Small intestine (tissue), 7 donors: ENCODE data around the gene SPG7. TPM values are rescaled to one million over a fixed set of nuclear protein-coding genes. Genes with fewer than 3 reads are reported as not detected.

ENCODE experiments used
- DNase-seq, 2 donors: peaks; one replicate each; pipeline versions ENCODE4 v3.0.0 to v3.0.0-alpha.2; 2013
- FAIRE-seq: peaks from 2 replicates; lab custom pipeline; 2012; peaks lifted over from hg19 to GRCh38; lab: Jason Lieb, UNC
- H3K27ac ChIP-seq, 3 donors: one replicate each; pipeline ENCODE4 v1.5.1; 2013; ENCODE audit warnings: low read length in 2 of 3, mild to moderate bottlenecking in 2 of 3, control low read depth in 1 of 3, inconsistent platforms in 1 of 3, low read depth in 1 of 3, moderate library complexity in 1 of 3
- H3K27me3 ChIP-seq, 3 donors: one replicate each; pipeline ENCODE4 v1.6.1; 2013; ENCODE audit warnings: low read length in 3 of 3, inconsistent platforms in 1 of 3; ENCODE audit not compliant: control insufficient read depth in 3 of 3, insufficient read depth in 3 of 3
- H3K36me3 ChIP-seq, 3 donors: one replicate each; pipeline ENCODE4 v1.6.1; 2013; ENCODE audit warnings: low read length in 3 of 3, inconsistent platforms in 1 of 3, low read depth in 1 of 3, mild to moderate bottlenecking in 1 of 3, moderate library complexity in 1 of 3; ENCODE audit not compliant: control insufficient read depth in 3 of 3, insufficient read depth in 2 of 3
- H3K4me1 ChIP-seq, 3 donors: one replicate each; pipeline ENCODE4 v1.6.1; 2013; ENCODE audit warnings: low read length in 2 of 3, inconsistent platforms in 1 of 3, low read depth in 1 of 3, mild to moderate bottlenecking in 1 of 3, moderate library complexity in 1 of 3; ENCODE audit not compliant: control insufficient read depth in 3 of 3, insufficient read depth in 2 of 3
- H3K4me3 ChIP-seq, 3 donors: one replicate each; pipeline ENCODE4 v1.5.1; 2013; ENCODE audit warnings: low read length in 3 of 3, control low read depth in 1 of 3, inconsistent platforms in 1 of 3, low read depth in 1 of 3, mild to moderate bottlenecking in 1 of 3, moderate library complexity in 1 of 3
- H3K9me3 ChIP-seq, 2 donors: one replicate each; pipeline ENCODE4 v1.6.1; 2013; ENCODE audit warnings: low read depth in 1 of 2, low read length in 1 of 2; ENCODE audit not compliant: control insufficient read depth in 2 of 2, insufficient read depth in 1 of 2
- WGBS, 3 donors: extraction: QIAGEN DNeasy Blood & Tissue Kit; methylation state at CpG; one replicate each; pipeline ENCODE4 v1.1.7; 2013; 5-methylcytosine and 5-hydroxymethylcytosine counted together
- polyA plus RNA-seq, 4 donors: library from polyadenylated mRNA; stranded (reverse) in 3 of 4; unstranded in 1 of 4; fragments of 200-250 nt in 3 of 4; fragments of 120-200 nt in 1 of 4; gene quantifications; one replicate each; pipeline versions ENCODE4 v1.2.1 to v1.2.3, GENCODE V29; 2013
- donor health status: healthy with polysubstance abuse.
- donor health status: control.
- donor health status: control.
- donor health status: Bipolar disorder and iron deficiency.
- donor health status: healthy.

The SPG7 gene
- polyA plus RNA-seq, 4 donors: 89.1 to 245 (median 179) TPM

GRCh38 chr16:89546781-89547180 is 38.6 kb downstream of the SPG7 start:
- 92 to 95% (median 93%) methylated on average over 19 of the region's 19 CpGs for WGBS, 3 donors
- H3K27ac ChIP-seq: no peak overlapping the region
- peaks cover 9 to 85% (median 13%) of the 10 kb centered on the region in 3 donors for H3K36me3 ChIP-seq
- no peaks in the 10 kb centered on the region for H3K27me3 ChIP-seq
- FAIRE-seq (no peak), DNase-seq (no peak)
- peaks cover 0 to 14% (median 4%) of the 10 kb centered on the region in 3 donors for H3K4me1 ChIP-seq
- H3K4me3 ChIP-seq: no peak overlapping the region
- H3K9me3 ChIP-seq: no peaks in the 10 kb centered on the region

DNA sequence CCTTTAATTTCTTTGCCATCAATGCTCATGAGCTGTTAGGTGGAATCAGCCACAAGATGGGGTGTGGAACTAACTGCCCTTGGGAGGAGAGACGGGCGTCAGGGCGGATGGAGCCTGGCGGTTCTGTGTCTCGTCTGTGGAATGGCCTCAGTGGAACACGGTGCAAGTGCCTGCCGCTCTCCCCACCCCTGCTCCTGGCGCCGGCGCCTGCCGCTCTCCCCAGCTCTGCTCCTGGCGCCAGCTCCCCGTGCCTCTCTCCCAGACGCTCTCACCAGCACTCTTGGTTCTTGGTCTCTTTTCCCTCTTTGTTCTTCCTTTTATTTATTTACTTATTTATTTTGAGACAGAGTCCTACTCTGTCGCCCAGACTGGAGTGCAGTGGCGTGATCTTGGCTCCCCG is 39.1 kb downstream of the SPG7 start:
- DNase-seq (no peak), FAIRE-seq (no peak)
- Histone ChIP-seq H3K36me3 (peaks cover 7 to 86% (median 13%) of the 10 kb centered on the region in 3 donors), H3K27ac (no peak overlapping the region), H3K4me1 (peaks cover 0 to 14% (median 4%) of the 10 kb centered on the region in 3 donors), H3K9me3 (no peaks in the 10 kb centered on the region), H3K27me3 (no peaks in the 10 kb centered on the region), H3K4me3 (no peak overlapping the region)
- WGBS, 3 donors: 92 to 94% (median 93%) methylated on average over 16 to 17 of the region's 17 CpGs

- no peak for DNase-seq
- H3K36me3 ChIP-seq: peaks cover 7 to 87% (median 14%) of the 10 kb centered on the region in 3 donors
- H3K27ac ChIP-seq: no peak overlapping the region
- H3K9me3 ChIP-seq: no peaks in the 10 kb centered on the region
- H3K4me3 ChIP-seq: no peak overlapping the region
- no peak for FAIRE-seq
- no peaks in the 10 kb centered on the region for H3K27me3 ChIP-seq
- peaks cover 0 to 14% (median 4%) of the 10 kb centered on the region in 3 donors for H3K4me1 ChIP-seq
- 96 to 99% (median 97%) methylated on average over 20 of the region's 20 CpGs for WGBS, 3 donors
These were observed 39.7 kb downstream of the SPG7 start for GRCh38 chr16:89547860-89548259.

DNA sequence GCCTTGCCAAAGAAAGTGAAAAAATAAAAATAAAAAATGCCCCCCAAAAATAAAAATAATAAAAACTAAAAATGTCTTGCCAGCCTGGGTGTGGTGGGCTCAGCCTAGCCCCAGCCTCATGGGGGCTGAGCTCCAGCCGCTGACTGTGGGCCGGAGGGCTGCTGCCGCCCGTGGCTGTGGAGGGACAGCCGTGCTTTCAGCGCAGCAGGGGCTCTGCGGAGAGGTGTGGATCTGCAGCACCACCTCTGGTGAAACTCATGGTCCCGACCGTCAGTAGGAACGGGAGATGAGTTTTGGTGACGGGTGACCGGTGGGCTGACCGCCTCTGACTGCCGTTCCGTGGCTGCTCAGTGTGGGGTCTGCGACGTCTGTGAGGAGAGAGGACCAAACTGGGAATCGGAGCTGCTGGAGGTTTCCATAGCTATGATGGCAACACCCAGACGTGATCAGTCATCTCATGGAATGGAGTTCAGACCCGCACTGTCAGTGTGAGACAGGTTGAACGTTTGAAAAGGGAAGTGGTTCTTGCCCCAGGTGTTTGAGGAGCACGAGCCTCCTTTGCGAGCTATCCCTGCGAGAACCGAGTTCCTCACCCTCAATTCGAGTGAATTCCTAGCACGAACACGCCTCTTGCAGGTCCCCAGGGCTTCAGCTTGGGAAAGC is 40.3 kb downstream of the SPG7 start:
- 90 to 95% (median 90%) methylated on average over 28 of the region's 28 CpGs for WGBS, 3 donors
- DNase-seq (no peak), FAIRE-seq (no peak)
- Histone ChIP-seq H3K9me3 (no peaks in the 10 kb centered on the region), H3K4me1 (peaks cover 0 to 14% (median 4%) of the 10 kb centered on the region in 3 donors), H3K36me3 (peaks cover 7 to 93% (median 14%) of the 10 kb centered on the region in 3 donors), H3K27ac (no peak overlapping the region), H3K27me3 (no peaks in the 10 kb centered on the region), H3K4me3 (no peak overlapping the region)

GRCh38 chr16:89549007-89549700 is 41.0 kb downstream of the SPG7 start:
- DNase-seq (no peak), FAIRE-seq (no peak)
- WGBS, 3 donors: 78 to 92% (median 89%) methylated on average over 10 of the region's 10 CpGs
- peaks cover 0 to 14% (median 4%) of the 10 kb centered on the region in 3 donors for H3K4me1 ChIP-seq
- H3K27me3 ChIP-seq: no peaks in the 10 kb centered on the region
- H3K27ac ChIP-seq: no peak overlapping the region
- H3K36me3 ChIP-seq: peaks cover 7 to 97% (median 14%) of the 10 kb centered on the region in 3 donors
- no peaks in the 10 kb centered on the region for H3K9me3 ChIP-seq
- H3K4me3 ChIP-seq: no peak overlapping the region

DNA sequence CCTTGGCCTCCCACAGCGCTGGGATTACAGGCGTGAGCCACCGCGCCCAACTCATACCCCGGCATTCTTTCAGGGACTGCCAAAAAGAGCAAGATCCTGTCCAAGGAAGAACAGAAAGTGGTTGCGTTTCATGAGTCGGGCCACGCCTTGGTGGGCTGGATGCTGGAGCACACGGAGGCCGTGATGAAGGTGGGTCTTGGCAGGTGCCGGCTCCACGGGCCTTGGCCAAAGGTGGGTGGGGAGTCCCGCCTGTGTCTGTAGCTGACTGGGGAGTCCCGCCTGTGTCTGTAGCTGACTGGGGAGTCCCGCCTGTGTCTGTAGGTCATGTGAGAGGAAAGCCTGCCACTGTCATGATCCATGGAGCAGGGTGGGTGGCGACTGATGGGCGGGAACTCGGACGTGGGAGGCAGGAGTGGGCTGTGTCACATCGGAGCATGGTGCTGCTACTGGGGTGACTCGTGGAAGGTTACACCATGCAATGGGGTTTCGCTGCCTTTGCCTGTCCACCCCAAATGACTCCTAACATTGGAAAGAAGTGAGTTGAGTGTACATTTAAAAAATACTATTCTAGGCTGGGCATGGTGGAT is 42.3 kb downstream of the SPG7 start:
- Histone ChIP-seq H3K36me3 (peaks cover 5 to 97% (median 16%) of the 10 kb centered on the region in 3 donors), H3K27me3 (no peaks in the 10 kb centered on the region), H3K27ac (no peak overlapping the region), H3K4me3 (no peak overlapping the region), H3K4me1 (peaks cover 0 to 2% (median 0%) of the 10 kb centered on the region in 3 donors), H3K9me3 (no peaks in the 10 kb centered on the region)
- 87 to 89% (median 89%) methylated on average over 22 of the region's 22 CpGs for WGBS, 3 donors
- DNase-seq (no peak), FAIRE-seq (no peak)

DNA sequence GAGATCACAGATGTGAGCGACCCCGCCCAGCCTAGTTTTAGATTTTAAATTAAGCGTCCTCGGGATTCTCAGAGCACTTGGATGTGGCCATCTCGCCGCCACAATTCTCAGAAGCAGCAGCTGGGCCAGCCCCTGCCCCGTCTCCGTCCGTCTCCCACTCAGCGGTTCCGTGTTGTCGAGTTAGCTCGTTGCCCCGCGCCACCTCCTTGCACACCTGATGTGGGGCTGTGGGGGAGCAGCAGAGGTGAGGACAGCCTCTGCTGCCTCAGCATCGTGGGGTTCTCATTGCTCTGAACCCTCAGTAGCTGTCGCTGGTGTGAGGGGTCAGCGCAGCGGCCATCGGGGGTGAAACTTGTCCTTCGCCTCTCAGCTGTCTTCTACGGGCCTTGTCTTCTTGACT is 44.1 kb downstream of the SPG7 start:
- Histone ChIP-seq H3K4me3 (no peak overlapping the region), H3K36me3 (peaks cover 5 to 97% (median 17%) of the 10 kb centered on the region in 3 donors), H3K9me3 (no peaks in the 10 kb centered on the region), H3K27ac (no peak overlapping the region), H3K4me1 (no peaks in the 10 kb centered on the region), H3K27me3 (no peaks in the 10 kb centered on the region)
- WGBS, 3 donors: 95 to 96% (median 96%) methylated on average over 22 of the region's 22 CpGs
- DNase-seq: no peak
- FAIRE-seq: no peak

DNA sequence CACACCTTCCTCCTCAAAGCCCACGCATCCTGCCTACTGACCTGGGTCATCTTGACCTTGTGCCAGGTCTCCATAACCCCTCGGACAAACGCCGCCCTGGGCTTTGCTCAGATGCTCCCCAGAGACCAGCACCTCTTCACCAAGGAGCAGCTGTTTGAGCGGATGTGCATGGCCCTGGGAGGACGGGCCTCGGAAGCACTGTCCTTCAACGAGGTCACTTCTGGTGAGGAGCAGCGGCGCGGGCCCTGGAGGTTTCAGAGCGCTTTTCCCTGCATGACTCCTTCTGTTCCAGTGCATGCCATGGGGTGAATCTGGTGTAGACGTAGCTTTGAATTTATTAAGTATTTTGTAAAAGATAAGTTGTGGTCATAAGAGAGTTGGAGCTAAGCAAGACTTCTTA is 44.7 kb downstream of the SPG7 start:
- WGBS, 3 donors: 93 to 95% (median 93%) methylated on average over 13 of the region's 13 CpGs
- DNase-seq (no peak), FAIRE-seq (no peak)
- Histone ChIP-seq H3K27me3 (no peaks in the 10 kb centered on the region), H3K4me1 (no peaks in the 10 kb centered on the region), H3K9me3 (no peaks in the 10 kb centered on the region), H3K27ac (no peak overlapping the region), H3K4me3 (no peak overlapping the region), H3K36me3 (peaks cover 5 to 97% (median 14%) of the 10 kb centered on the region in 3 donors)
